Mesendoderm (in vitro differentiated cells): ENCODE results near the gene ERN1.

ENCODE experiments used
- DNase-seq: peaks from one replicate; pipeline ENCODE4 v3.0.0; 2013
- H2AK5ac ChIP-seq: 2 replicates; pipeline ENCODE4 v1.6.1; 2013; ENCODE audit warnings: low read length, inconsistent platforms
- H2BK120ac ChIP-seq: 2 replicates; pipeline ENCODE4 v1.6.1; 2013; ENCODE audit warnings: low read depth, mild to moderate bottlenecking, low read length, moderate library complexity, mixed read lengths
- H2BK15ac ChIP-seq: replicated peaks from 2 replicates; pipeline ENCODE4 v1.6.1; 2013; ENCODE audit warnings: low read depth, mild to moderate bottlenecking, moderate library complexity
- H2BK5ac ChIP-seq: 2 replicates; pipeline ENCODE4 v1.6.1; 2013; ENCODE audit warnings: low read length, inconsistent platforms
- H3K18ac ChIP-seq: 2 replicates; pipeline ENCODE4 v1.6.1; 2013; ENCODE audit warnings: mild to moderate bottlenecking, low read length, mixed read lengths
- H3K23ac ChIP-seq: one replicate; pipeline ENCODE4 v1.6.1; 2013; ENCODE audit warnings: low read length
- H3K27ac ChIP-seq: 2 replicates; pipeline ENCODE4 v1.5.1; 2013; ENCODE audit warnings: low read depth, mild to moderate bottlenecking, inconsistent platforms, low read length, moderate library complexity
- H3K27me3 ChIP-seq: 2 replicates; pipeline ENCODE4 v1.6.1; 2013; ENCODE audit warnings: low read length, control low read depth, mild to moderate bottlenecking, inconsistent platforms; ENCODE audit not compliant: insufficient read depth, poor library complexity
- H3K36me3 ChIP-seq: 2 replicates; pipeline ENCODE4 v1.6.1; 2013; ENCODE audit warnings: low read length, inconsistent platforms; ENCODE audit not compliant: control insufficient read depth, insufficient read depth
- H3K4ac ChIP-seq: one replicate; pipeline ENCODE4 v1.6.1; 2013; ENCODE audit warnings: low read depth, mild to moderate bottlenecking, low read length, moderate library complexity
- H3K4me1 ChIP-seq: 2 replicates; pipeline ENCODE4 v1.6.1; 2013; ENCODE audit warnings: low read depth, low read length, inconsistent platforms; ENCODE audit not compliant: control insufficient read depth
- H3K4me2 ChIP-seq: 2 replicates; pipeline ENCODE4 v1.6.1; 2013; ENCODE audit warnings: low read length
- H3K4me3 ChIP-seq: 2 replicates; pipeline ENCODE4 v1.5.1; 2013; ENCODE audit warnings: mild to moderate bottlenecking, low read length
- H3K56ac ChIP-seq: one replicate; pipeline ENCODE4 v1.6.1; 2013; ENCODE audit warnings: low read length
- H3K79me1 ChIP-seq: 2 replicates; pipeline ENCODE4 v1.6.1; 2013; ENCODE audit warnings: low read length, inconsistent platforms
- H3K79me2 ChIP-seq: 2 replicates; pipeline ENCODE4 v1.6.1; 2013; ENCODE audit warnings: mild to moderate bottlenecking, low read length; ENCODE audit not compliant: control insufficient read depth, insufficient read depth
- H3K9ac ChIP-seq: 2 replicates; pipeline ENCODE4 v1.6.1; 2013; ENCODE audit warnings: low read length, inconsistent platforms
- H4K5ac ChIP-seq: one replicate; pipeline ENCODE4 v1.6.1; 2013; ENCODE audit warnings: low read length
- H4K8ac ChIP-seq: one replicate; pipeline ENCODE4 v1.6.1; 2013; ENCODE audit warnings: low read depth, mild to moderate bottlenecking, control low read depth, low read length, moderate library complexity
- WGBS: extraction: QIAGEN DNeasy Blood & Tissue Kit; methylation state at CpG from one replicate; pipeline ENCODE4 v1.1.7; 2013; ENCODE audit warnings: low lambda C conversion rate, missing lambda C conversion rate; ENCODE audit not compliant: insufficient coverage; ENCODE audit errors: extremely low coverage; 5-methylcytosine and 5-hydroxymethylcytosine counted together

Gene ERN1

GRCh38 chr17:64095144-64095882 lies 34.6 kb downstream of the ERN1 start:
- Histone ChIP-seq H3K79me1 (no peaks in the 10 kb centered on the region), H2BK5ac (no peak overlapping the region)

GRCh38 chr17:64094412-64094811 lies 35.5 kb downstream of the ERN1 start:
- no peaks in the 10 kb centered on the region for H3K79me1 ChIP-seq

More at GRCh38 chr17:64095144-64095882, 34.6 kb downstream of the ERN1 start:
- Histone ChIP-seq H3K23ac (no peak overlapping the region), H3K56ac (no peak overlapping the region), H3K4me2 (no peak overlapping the region), H3K9ac (no peak overlapping the region), H2BK15ac (no peak overlapping the region), H4K5ac (no peak overlapping the region), H3K36me3 (no peaks in the 10 kb centered on the region), H3K4me1 (no peaks in the 10 kb centered on the region), H3K27ac (no peak overlapping the region), H3K4ac (no peak overlapping the region), H2AK5ac (no peak overlapping the region), H3K18ac (no peak overlapping the region), H3K79me2 (no peaks in the 10 kb centered on the region), H2BK120ac (no peak overlapping the region), H4K8ac (no peak overlapping the region), H3K4me3 (no peak overlapping the region), H3K27me3 (no peaks in the 10 kb centered on the region)
- WGBS: no CpG with 5 or more reads among the region's 7 CpGs
- DNase-seq: no peak

GRCh38 chr17:64092952-64093451 lies 36.9 kb downstream of the ERN1 start:
- Histone ChIP-seq H3K79me2 (no peaks in the 10 kb centered on the region), H3K18ac (no peak overlapping the region), H3K79me1 (no peaks in the 10 kb centered on the region), H3K27ac (no peak overlapping the region), H3K4me1 (no peaks in the 10 kb centered on the region), H3K4me3 (no peak overlapping the region), H2BK5ac (no peak overlapping the region), H3K36me3 (no peaks in the 10 kb centered on the region), H3K27me3 (no peaks in the 10 kb centered on the region), H4K8ac (no peak overlapping the region), H2BK15ac (no peak overlapping the region), H2AK5ac (no peak overlapping the region), H3K4ac (no peak overlapping the region), H3K4me2 (no peak overlapping the region), H2BK120ac (no peak overlapping the region), H4K5ac (no peak overlapping the region), H3K23ac (no peak overlapping the region), H3K56ac (no peak overlapping the region), H3K9ac (no peak overlapping the region)
- DNase-seq: no peak
- WGBS: no CpG with 5 or more reads among the region's 4 CpGs

More at GRCh38 chr17:64094412-64094811, 35.5 kb downstream of the ERN1 start:
- H3K9ac ChIP-seq: no peak overlapping the region
- H3K18ac ChIP-seq: no peak overlapping the region
- H4K8ac ChIP-seq: no peak overlapping the region
- no peak overlapping the region for H2BK5ac ChIP-seq
- WGBS: no CpG with 5 or more reads among the region's 7 CpGs
- H2BK120ac ChIP-seq: no peak overlapping the region
- no peak overlapping the region for H3K4ac ChIP-seq
- DNase-seq: no peak
- no peak overlapping the region for H3K27ac ChIP-seq
- H3K36me3 ChIP-seq: no peaks in the 10 kb centered on the region
- H3K4me1 ChIP-seq: no peaks in the 10 kb centered on the region
- no peak overlapping the region for H3K56ac ChIP-seq
- no peak overlapping the region for H3K4me3 ChIP-seq
- H3K4me2 ChIP-seq: no peak overlapping the region
- H3K27me3 ChIP-seq: no peaks in the 10 kb centered on the region
- no peak overlapping the region for H2BK15ac ChIP-seq
- H4K5ac ChIP-seq: no peak overlapping the region
- no peaks in the 10 kb centered on the region for H3K79me2 ChIP-seq
- no peak overlapping the region for H2AK5ac ChIP-seq
- H3K23ac ChIP-seq: no peak overlapping the region

DNA sequence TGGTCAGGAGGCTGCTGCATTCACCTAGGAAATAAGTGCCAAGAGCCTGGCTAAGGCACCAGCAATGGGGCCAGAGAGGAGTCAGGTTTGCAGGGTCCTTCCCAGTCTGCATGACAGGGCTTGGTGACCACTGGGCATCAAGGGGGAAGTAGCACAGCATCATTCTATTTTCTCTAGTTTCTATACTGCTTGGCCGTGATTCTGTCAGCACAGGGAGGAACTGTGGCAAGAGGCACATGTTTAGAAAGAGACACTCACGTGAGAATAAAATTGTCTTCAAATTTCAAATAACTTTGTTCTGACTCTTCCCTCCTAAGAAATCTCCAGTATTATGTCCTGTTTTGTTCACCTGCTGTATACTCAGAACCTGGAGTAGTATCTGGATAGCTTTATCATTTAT lies 37.8 kb downstream of the ERN1 start:
- Histone ChIP-seq H3K36me3 (no peaks in the 10 kb centered on the region), H3K4me1 (peaks cover 2% of the 10 kb centered on the region), H3K18ac (no peak overlapping the region), H3K4me2 (no peak overlapping the region), H2BK5ac (no peak overlapping the region), H3K79me1 (no peaks in the 10 kb centered on the region), H2AK5ac (no peak overlapping the region), H2BK15ac (no peak overlapping the region), H3K79me2 (no peaks in the 10 kb centered on the region), H4K5ac (no peak overlapping the region), H4K8ac (no peak overlapping the region), H3K27me3 (no peaks in the 10 kb centered on the region), H3K27ac (no peak overlapping the region), H3K4me3 (no peak overlapping the region), H3K4ac (no peak overlapping the region), H3K56ac (no peak overlapping the region), H2BK120ac (no peak overlapping the region), H3K23ac (no peak overlapping the region), H3K9ac (no peak overlapping the region)
- no peak for DNase-seq
- no CpG with 5 or more reads among the region's 2 CpGs for WGBS

DNA sequence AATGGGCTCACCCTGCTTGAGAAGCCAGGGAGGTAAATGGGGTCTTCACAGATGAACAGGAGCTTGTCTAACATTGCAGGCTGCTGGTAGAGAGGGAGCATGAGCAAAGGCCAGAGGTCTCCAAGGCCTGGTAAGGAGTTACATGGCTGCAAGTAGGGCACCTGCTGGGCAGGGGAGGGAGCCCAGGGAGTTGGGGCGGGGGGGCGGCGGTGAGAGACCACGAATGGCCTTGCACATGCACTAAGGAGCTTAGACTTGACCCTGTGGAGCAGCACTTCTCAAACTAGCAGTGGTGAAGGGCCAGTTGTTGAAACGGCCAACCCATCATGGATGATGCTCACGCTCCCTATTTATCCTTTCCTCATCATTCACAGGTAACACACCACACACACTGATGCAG lies 38.4 kb downstream of the ERN1 start:
- no peak overlapping the region for H3K4me2 ChIP-seq
- no peak overlapping the region for H2BK120ac ChIP-seq
- H3K4me3 ChIP-seq: no peak overlapping the region
- H3K18ac ChIP-seq: no peak overlapping the region
- DNase-seq: no peak
- no peak overlapping the region for H3K56ac ChIP-seq
- no peak overlapping the region for H3K23ac ChIP-seq
- no peaks in the 10 kb centered on the region for H3K79me2 ChIP-seq
- H2BK5ac ChIP-seq: no peak overlapping the region
- no CpG with 5 or more reads among the region's 6 CpGs for WGBS
- H3K36me3 ChIP-seq: no peaks in the 10 kb centered on the region
- no peak overlapping the region for H2BK15ac ChIP-seq
- no peak overlapping the region for H3K27ac ChIP-seq
- H3K4ac ChIP-seq: no peak overlapping the region
- no peak overlapping the region for H3K9ac ChIP-seq
- no peak overlapping the region for H2AK5ac ChIP-seq
- H3K4me1 ChIP-seq: peaks cover 3% of the 10 kb centered on the region
- H4K5ac ChIP-seq: no peak overlapping the region
- H4K8ac ChIP-seq: no peak overlapping the region
- no peaks in the 10 kb centered on the region for H3K79me1 ChIP-seq
- H3K27me3 ChIP-seq: no peaks in the 10 kb centered on the region

DNA sequence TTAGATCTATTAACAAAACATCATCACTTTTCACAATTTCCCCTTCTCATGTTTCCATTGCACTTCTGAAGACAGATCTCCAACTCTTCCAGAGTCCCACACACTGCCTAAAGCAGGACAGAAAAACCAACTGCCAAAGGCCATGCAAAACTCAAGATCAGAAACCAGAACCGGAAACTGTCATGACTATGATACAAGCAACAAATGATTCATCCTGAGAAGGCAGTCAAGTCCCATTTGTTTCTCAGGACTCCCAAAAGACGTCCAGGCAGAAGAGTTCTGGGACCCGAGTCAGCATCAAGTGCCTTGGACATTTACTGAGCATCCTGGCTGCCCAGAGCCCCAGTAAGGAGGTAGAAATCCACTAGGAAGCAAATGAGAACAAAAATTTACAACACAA lies 38.8 kb downstream of the ERN1 start:
- H4K5ac ChIP-seq: no peak overlapping the region
- no peaks in the 10 kb centered on the region for H3K27me3 ChIP-seq
- no peak for DNase-seq
- no peak overlapping the region for H3K27ac ChIP-seq
- no CpG with 5 or more reads among the region's 3 CpGs for WGBS
- H3K79me1 ChIP-seq: no peaks in the 10 kb centered on the region
- no peaks in the 10 kb centered on the region for H3K79me2 ChIP-seq
- H3K23ac ChIP-seq: no peak overlapping the region
- peaks cover 3% of the 10 kb centered on the region for H3K4me1 ChIP-seq
- H2BK120ac ChIP-seq: no peak overlapping the region
- H3K36me3 ChIP-seq: no peaks in the 10 kb centered on the region
- H2BK5ac ChIP-seq: no peak overlapping the region
- no peak overlapping the region for H3K4me3 ChIP-seq
- H2BK15ac ChIP-seq: no peak overlapping the region
- no peak overlapping the region for H2AK5ac ChIP-seq
- H3K9ac ChIP-seq: no peak overlapping the region
- H4K8ac ChIP-seq: no peak overlapping the region
- no peak overlapping the region for H3K18ac ChIP-seq
- H3K4me2 ChIP-seq: no peak overlapping the region
- no peak overlapping the region for H3K4ac ChIP-seq
- no peak overlapping the region for H3K56ac ChIP-seq
